ENCODE data around the gene SHANK3.

SHANK3 gene

DNA sequence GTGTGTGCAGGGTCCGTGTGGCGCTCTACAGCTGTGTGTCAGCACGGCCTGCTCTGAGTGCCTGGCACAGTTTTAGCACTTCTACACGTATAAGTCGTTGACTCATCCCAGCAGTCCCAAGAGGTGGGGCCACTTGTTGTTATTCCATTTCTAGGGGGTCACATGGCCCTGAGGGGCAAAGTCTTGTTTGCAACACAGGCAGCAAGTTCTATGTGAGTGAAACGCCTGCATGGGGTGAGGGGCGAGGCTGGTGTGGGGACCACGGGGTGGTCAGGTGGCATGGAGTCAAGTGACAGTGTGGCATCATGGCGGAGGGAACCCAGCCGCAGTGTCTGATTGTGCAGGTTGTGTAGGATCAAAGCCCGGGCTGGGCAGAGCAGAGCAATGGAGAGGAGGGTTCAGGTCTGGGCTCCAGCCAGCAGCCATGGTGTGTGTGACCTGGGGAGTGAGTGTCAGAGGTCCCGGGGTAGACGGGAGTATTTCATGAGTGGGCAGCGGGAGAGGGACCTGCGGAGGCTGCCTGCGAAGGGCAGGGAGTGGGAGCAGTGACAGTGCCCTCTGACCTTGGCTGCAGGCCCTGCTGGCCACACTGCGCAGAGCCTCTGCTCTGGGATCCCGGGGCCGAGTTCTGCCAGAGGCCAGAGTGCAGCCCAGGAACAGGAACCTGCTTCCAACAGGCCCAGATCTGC is 27.9 kb downstream of the SHANK3 start:
- DNase-seq, result no peak

- no peak for DNase-seq
Measured at GRCh38 chr22:50701076-50701419, 28.4 kb downstream of the SHANK3 start.

DNA sequence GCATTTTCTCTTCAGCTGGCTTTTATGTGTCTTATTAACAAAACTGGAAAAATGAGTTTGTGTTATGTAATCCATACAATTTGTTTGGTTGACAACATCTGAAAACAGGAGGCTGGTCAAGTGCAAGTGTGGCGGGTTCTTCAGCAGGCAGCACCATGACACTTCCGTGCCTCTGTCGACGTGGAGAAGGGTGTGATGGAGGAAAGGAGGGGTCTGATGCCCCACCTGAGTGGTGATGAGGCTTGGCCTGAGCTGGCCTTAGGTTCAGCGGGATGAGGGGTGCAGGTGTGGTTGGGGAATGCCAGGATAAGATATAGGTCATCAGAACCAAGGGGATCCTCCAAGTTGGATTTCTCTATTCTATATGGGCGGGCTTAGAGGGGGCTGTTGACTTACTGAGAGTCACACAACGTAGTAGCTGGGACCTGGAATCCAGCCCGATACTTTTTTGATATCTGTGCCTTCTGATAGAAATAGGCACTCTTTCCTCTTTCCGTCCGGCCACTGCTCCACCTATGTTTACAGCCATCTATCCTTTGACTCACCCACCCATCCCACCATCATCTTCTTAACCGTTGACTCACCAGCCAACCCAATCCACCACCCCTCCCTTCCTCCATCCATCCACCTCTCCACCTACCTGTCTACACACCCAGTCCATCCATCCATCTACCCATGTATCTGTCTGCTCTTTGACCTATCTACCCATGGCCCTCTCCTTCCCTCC is 29.0 kb downstream of the SHANK3 start:
- no peak for DNase-seq

GRCh38 chr22:50702261-50702671 is 29.6 kb downstream of the SHANK3 start:
- DNase-seq, result no peak

GRCh38 chr22:50702821-50703725 is 30.4 kb downstream of the SHANK3 start:
- no peak for DNase-seq

- no peak for DNase-seq
Measured at GRCh38 chr22:50703726-50704509, 31.3 kb downstream of the SHANK3 start.

DNA sequence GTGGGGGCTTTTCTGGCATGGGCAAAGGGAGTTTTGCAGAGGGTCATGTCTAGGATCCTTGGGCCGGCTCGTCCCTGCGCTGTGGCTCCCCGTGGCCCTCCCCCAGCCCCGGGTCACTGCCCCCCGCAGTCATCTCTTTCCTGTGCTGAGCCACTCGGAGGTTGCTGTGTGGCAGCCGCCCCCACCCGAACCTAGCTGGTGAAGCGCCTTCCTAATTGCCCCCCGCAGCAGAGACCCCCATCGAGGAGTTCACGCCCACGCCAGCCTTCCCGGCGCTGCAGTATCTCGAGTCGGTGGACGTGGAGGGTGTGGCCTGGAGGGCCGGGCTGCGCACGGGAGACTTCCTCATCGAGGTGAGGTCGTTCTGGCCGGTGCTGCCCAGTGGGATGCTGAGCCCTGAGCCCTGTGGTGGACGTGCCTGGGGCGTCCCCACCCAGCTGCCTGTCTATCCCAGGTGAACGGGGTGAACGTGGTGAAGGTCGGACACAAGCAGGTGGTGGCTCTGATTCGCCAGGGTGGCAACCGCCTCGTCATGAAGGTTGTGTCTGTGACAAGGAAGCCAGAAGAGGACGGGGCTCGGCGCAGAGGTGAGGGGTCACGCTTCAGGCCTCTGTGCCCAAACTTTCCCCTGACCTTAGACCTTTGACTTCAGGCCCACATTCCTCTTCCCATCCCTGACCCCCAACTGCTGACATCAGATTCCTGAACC is 32.0 kb downstream of the SHANK3 start:
- no peak for DNase-seq

- DNase-seq, result peak; percentile 45
Measured at GRCh38 chr22:50705219-50705691, 32.6 kb downstream of the SHANK3 start.

DNA sequence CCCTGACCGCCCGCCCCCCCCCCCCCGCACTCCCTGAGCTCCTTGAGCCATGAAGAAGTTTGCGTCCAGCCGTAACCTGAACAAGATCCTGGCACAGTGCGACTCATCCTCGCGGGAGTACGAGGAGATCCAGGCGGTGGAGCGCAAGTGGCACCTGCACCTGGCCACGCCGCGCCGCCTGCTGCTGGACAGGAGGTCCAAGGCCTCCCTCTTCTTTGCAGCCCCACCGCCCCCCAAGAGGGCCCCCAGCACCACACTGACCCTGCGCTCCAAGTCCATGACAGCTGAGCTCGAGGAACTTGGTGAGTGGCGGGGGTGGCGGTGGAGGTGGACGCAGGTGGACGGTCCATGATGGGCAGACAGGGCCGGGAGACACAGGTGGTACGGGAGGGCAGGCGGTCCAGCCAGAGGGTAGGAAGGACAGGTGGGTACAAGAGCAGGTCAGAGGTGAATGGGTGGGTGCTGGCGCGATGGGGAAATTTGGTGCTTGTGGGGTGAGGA is 33.3 kb downstream of the SHANK3 start:
- DNase-seq, result no peak

DNA sequence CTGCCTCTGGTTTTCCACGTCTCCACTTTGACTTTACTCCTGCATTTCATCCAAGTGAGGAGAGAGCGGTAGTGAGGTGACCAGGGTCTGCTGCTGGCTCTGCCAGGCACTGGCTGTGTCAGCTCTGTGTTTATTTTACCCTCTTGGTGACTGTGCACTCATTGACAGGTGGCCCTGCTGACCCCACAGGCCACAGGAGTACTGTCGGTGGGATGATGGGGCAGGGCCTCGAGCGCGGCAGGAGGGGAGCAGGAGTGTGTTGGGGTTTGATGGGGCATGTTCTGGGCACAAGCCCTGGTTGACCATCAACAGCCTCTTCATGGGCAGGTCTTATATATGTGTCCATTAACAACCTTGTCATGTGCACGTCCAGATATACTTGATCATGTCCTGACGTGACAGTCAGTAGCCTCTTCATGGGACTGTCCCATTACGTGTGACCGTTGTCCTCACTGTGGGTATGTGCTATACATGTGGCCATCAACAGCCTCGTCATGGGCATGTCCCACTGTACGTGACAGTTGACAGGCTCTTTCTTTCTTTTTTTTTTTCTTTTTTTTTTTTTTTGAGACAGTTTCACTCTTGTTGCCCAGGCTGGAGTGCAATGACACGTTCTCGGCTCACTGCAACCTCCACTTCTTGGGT is 34.0 kb downstream of the SHANK3 start:
- no peak for DNase-seq

- DNase-seq, result no peak
Measured at GRCh38 chr22:50708474-50708873, 35.9 kb downstream of the SHANK3 start.

- no peak for DNase-seq
Measured at GRCh38 chr22:50708996-50709395, 36.4 kb downstream of the SHANK3 start.

- no peak for DNase-seq
Measured at GRCh38 chr22:50710221-50710620, 37.6 kb downstream of the SHANK3 start.

DNA sequence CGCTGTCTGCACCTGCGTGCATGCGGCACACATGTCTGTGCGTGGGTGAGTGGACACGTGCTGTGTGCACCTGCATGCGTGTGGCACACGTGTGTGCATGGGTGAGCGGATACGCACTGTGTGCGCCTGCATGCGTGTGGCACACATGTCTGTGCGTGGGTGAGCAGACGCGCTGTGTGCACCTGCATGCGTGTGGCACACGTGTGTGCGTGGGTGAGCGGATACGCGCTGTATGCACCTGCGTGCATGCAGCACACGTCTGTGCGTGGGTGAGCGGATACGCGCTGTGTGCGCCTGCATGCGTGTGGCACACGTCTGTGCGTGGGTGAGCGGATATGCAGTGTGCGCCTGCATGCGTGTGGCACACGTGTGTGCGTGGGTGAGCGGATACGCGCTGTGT is 38.3 kb downstream of the SHANK3 start:
- no peak for DNase-seq

- DNase-seq, result no peak
Measured at GRCh38 chr22:50711446-50712340, 39.1 kb downstream of the SHANK3 start.

- no peak for DNase-seq
Measured at GRCh38 chr22:50712341-50713007, 39.9 kb downstream of the SHANK3 start.

DNA sequence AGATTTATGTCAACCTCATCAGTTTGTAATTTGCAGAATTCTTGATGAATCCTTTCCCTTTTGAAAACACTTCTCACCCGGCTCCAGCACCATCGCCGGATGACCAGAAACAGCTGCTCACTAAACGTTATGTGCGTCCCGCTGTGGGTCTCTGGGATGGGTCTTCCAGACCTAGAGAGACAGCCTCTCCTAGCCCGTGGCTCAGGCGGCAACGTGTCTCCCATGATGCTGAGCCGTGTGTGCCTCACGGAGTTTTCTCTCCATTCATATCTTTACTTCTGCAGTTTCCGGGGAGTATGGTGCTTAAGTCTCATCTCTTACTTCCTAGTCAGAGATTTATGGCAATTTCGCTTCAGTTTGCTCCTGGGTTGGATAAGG is 40.4 kb downstream of the SHANK3 start:
- DNase-seq, result no peak

- DNase-seq, result no peak
Measured at GRCh38 chr22:50713571-50714056, 41.0 kb downstream of the SHANK3 start.

- no peak for DNase-seq
Measured at GRCh38 chr22:50714150-50714549, 41.5 kb downstream of the SHANK3 start.
